Activated T-helper 1 cell treated with anti-CD3 and anti-CD28 coated beads, Interleukin-12 subunit alpha, Interleukin-12 subunit beta, Interleukin-2, Interleukin-4 antibody, amounts not matched to agents 30 ng/mL and 10 ng/mL and 1 ng/mL, durations not matched to agents 14 hours and 24 hours and 36 hours (primary cell): ENCODE measurements around the gene MARCKS. TPM values are rescaled to one million over a fixed set of nuclear protein-coding genes. Genes with fewer than 3 reads are reported as not detected.
"Not testable (repeated sequence)": the region's sequence is repeated elsewhere in the genome, so short reads cannot be mapped to it uniquely, and the experiment has no call there.

ENCODE experiments used
- DNase-seq: peaks from one replicate; pipeline ENCODE4 v3.0.0; 2021; ENCODE audit warnings: low spot score
- H3K27ac Mint-ChIP-seq: one replicate; pipeline ENCODE4 v1.8.0; 2021; ENCODE audit warnings: mild to moderate bottlenecking, mixed read lengths
- H3K27me3 Mint-ChIP-seq: one replicate; pipeline ENCODE4 v1.8.0; 2022; ENCODE audit warnings: mild to moderate bottlenecking, moderate library complexity, mixed read lengths; ENCODE audit not compliant: insufficient read depth
- H3K36me3 Mint-ChIP-seq: one replicate; pipeline ENCODE4 v1.8.0; 2021; ENCODE audit warnings: low read depth, mixed read lengths
- H3K4me1 Mint-ChIP-seq: one replicate; pipeline ENCODE4 v1.8.0; 2021; ENCODE audit warnings: low read depth, mixed read lengths
- H3K4me3 Mint-ChIP-seq: one replicate; pipeline ENCODE4 v1.8.0; 2021; ENCODE audit warnings: mild to moderate bottlenecking, moderate library complexity, mixed read lengths
- H3K9me3 Mint-ChIP-seq: one replicate; pipeline ENCODE4 v1.8.0; 2021; ENCODE audit warnings: mixed read lengths
- intact Hi-C: fragments of 100-400 bp; cut with micrococcal nuclease; formaldehyde crosslinking; loops from one replicate; pipeline ENCODE4 v1.15.1; 2024
- total RNA-seq: library from RNA; stranded (reverse); gene quantifications from 2 replicates; pipeline ENCODE4 v1.2.3, GENCODE V29; 2022

Gene MARCKS
- total RNA-seq, 1 donor from 2014 or later: 0.10 TPM

- Mint-ChIP-seq H3K4me3 (no peak overlapping the region), H3K36me3 (no peaks in the 10 kb centered on the region), H3K27me3 (peaks cover 2% of the 10 kb centered on the region), H3K9me3 (no peaks in the 10 kb centered on the region), H3K27ac (no peak overlapping the region), H3K4me1 (no peaks in the 10 kb centered on the region)
- no peak for DNase-seq
- intact Hi-C loops: no loop called here
Measured at GRCh38 chr6:113903666-113904330, 46.7 kb downstream of the MARCKS start.

GRCh38 chr6:113907102-113907815 is 50.1 kb downstream of the MARCKS start:
- no peaks in the 10 kb centered on the region for H3K4me1 Mint-ChIP-seq
- H3K36me3 Mint-ChIP-seq: no peaks in the 10 kb centered on the region
- DNase-seq: no peak
- intact Hi-C loops: no loop called here
- no peak overlapping the region for H3K27ac Mint-ChIP-seq
- H3K27me3 Mint-ChIP-seq: peaks cover 7% of the 10 kb centered on the region
- no peaks in the 10 kb centered on the region for H3K9me3 Mint-ChIP-seq
- no peak overlapping the region for H3K4me3 Mint-ChIP-seq

GRCh38 chr6:113908801-113909200 is 51.7 kb downstream of the MARCKS start:
- Mint-ChIP-seq H3K4me1 (no peaks in the 10 kb centered on the region), H3K27me3 (peaks cover 7% of the 10 kb centered on the region), H3K4me3 (no peak overlapping the region), H3K36me3 (no peaks in the 10 kb centered on the region), H3K27ac (no peak overlapping the region), H3K9me3 (no peaks in the 10 kb centered on the region)
- no peak for DNase-seq
- intact Hi-C loops: loop anchor here (1.0 kb wide), 3 partner anchors 602 to 1728 kb away; no protein-coding TSS in a partner anchor

- H3K4me3 Mint-ChIP-seq: no peak overlapping the region
- peaks cover 9% of the 10 kb centered on the region for H3K27me3 Mint-ChIP-seq
- no peak overlapping the region for H3K27ac Mint-ChIP-seq
- no peaks in the 10 kb centered on the region for H3K36me3 Mint-ChIP-seq
- no peaks in the 10 kb centered on the region for H3K4me1 Mint-ChIP-seq
- intact Hi-C loops: loop anchor here (1.0 kb wide), 3 partner anchors 603 to 1729 kb away; no protein-coding TSS in a partner anchor
- no peaks in the 10 kb centered on the region for H3K9me3 Mint-ChIP-seq
- no peak for DNase-seq
Measured at GRCh38 chr6:113909224-113909856, 52.2 kb downstream of the MARCKS start.

GRCh38 chr6:113910285-113910684 is 53.1 kb downstream of the MARCKS start:
- H3K27ac Mint-ChIP-seq, H3K4me1 Mint-ChIP-seq, H3K9me3 Mint-ChIP-seq, H3K36me3 Mint-ChIP-seq, H3K4me3 Mint-ChIP-seq, DNase-seq, intact Hi-C loops: not testable (repeated sequence)
- peaks cover 13% of the 10 kb centered on the region for H3K27me3 Mint-ChIP-seq

Other genes starting within 250 kb of the MARCKS start
- 125 and 128 TPM in 2 replicates for gene HDAC2, start 113.8 kb downstream of the MARCKS start, total RNA-seq